ENCODE data around the gene BRF1.
A peak's percentile ranks its signal among the peaks of the same experiment; 100 is the strongest.

The BRF1 gene

DNA sequence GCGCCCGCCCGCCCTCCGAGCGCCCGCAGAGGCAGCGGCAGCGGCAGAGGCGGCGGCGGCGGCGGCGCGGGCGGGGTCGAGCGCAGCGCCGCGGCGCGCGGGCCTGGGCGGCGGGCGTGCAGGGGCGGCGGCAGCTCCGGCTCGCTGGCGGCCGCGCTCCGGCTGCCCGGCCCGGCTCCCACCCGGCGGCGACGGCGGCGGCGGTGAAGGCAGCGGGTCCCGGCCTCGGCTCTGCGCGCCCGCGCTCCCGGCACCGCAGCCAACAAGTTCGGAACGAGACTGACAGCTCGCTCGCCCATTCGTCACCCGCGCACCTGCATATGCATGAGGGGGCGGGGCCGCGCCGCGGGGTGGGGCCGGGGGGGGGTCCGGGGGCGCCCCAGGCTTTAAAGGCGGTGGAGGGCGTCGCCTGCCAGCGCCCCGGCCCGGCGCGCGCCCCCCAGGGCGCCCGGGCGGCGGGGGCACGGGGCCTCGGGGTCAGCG is 132.3 kb downstream of the BRF1 start, which contains the start of gene JAG2:
Gene JAG2, minus strand, starts transcription at position 281 of the 483 bp plus-strand sequence. CDS start 356 bp downstream, outside the sequence.
- DNase-seq: peak; percentile 79

GRCh38 chr14:105168093-105168420 is 132.7 kb downstream of the BRF1 start:
- DNase-seq: no peak

GRCh38 chr14:105167303-105168092 is 133.3 kb downstream of the BRF1 start:
- peak; percentile 59 for DNase-seq

DNA sequence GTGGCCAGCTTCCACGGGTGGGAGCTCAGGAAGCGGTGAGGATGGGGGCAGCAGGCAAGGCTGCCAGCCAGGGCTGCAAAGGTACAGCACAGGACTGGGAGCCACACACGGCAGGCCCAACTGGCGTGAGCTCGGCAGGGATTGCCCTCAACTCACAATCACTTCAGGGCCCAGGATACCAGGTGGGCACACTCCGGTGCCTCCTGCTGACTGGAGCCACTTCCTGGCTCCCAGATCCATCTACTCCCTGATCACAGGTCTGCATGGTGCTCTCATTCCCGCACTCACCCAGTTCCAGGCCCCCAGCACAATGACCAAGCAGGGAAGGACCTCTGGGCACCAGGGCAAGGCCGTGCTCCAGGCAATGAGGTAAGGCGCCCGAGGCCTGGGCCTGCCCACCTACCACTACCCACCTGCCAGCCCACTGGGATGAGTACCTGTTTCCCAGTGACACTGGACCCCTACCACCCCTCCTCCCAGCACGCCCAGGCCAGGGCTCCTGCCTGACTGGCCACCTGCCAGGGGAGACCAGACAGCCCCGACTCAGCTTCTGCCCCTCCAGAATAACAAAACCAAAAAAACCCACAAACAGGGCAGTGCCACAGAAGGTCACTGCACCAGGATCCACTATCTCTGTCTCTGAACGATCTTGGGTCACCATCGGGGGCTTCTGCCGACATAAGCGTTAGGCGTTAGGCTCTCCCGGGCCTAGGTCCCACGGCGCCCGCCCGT is 134.1 kb downstream of the BRF1 start:
- no peak for DNase-seq

DNA sequence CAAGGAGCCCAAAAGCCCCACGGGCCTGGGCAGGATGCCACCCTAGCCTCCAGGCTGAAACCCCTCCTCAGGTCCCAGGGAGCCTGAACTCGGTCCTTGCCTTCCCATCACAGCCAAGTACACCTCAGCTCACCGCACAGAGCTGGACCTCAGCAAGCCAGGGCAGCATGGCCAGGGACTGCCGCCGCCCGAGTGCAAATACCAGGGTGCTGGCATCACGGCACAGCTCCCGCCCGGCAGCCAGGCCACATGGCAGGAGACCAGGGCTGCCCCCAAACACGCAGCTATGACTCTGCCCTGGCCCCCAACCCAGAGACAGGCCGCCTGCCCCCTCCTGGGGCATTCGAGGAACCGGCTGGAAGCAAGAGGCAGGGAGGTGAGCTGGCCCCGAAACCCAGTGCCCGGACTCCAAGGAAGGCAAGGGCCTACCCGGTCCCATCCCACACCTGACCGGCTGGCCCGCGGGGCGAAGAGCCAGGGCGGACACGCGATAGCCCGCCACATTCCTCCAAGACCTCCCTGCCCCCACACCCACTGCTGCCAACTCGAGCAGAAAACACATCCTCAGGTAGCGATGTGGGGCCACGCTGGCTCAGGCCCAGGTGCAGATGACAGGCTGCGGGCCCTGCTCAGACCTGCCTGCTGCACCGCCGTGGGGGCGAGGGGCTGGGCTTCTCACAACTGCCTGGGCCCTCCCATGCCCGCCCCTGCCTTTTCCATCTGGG is 134.9 kb downstream of the BRF1 start:
- no peak for DNase-seq

- DNase-seq: peak; percentile 98
Observed at GRCh38 chr14:105165134-105165704, 135.6 kb downstream of the BRF1 start.

- no peak for DNase-seq
Observed at GRCh38 chr14:105163040-105163742, 137.6 kb downstream of the BRF1 start.

- DNase-seq: no peak
Observed at GRCh38 chr14:105162669-105162979, 138.2 kb downstream of the BRF1 start.

DNA sequence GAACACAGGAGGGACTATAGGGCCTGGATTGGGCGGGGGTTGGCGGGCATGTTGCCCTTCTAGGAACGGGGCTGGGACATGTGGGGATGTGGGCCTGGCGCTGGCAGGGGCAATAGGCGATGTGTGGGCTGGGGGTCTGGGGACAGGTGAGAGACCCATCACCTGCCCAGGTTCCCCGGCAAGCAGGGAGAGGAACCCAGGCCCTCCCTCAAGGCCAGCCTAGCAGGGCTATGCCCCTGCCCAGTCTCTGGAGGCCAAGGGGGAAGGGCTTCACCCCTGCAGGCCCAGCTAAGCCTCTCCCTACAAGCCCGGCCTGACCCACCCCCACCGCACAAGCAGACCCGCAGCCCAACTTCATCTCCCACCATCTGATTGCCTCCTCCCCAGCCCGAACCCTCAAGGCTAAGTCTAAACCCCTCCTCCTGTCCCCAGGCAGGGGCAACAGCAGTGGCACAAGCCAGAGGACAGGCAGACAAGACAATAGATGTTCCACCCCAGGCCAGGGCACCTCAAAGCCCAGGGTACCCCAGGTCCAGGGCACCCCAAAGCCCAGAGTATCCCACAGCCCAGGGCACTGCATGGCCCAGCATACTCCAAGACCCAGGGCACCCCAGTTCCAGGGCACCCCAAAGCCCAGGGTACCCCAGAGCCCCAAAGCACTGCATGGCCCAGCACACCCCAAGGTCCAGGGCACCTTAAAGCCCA is 138.7 kb downstream of the BRF1 start:
- no peak for DNase-seq

- peak; percentile 97 for DNase-seq
Observed at GRCh38 chr14:105161309-105161708, 139.5 kb downstream of the BRF1 start.

DNA sequence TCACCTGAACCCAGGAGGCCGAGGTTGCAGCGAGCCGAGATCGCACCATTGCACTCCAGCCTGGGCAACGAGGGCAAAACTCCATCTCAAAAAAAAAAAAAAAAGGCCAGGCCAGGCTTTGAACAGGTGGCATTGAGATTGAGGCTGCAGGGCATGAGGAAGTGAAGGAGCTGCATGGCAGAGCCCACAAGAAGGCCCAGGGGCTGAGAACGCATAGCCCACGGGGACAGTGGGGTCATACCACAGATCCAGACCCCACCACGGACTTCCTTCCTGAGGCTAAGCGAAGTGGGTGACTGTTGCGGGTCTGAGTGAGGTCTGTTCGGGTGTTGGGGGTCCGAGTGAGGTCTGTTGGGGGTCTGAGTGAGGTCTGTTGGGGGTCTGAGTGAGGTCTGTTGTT is 140.0 kb downstream of the BRF1 start:
- DNase-seq: no peak

- no peak for DNase-seq
Observed at GRCh38 chr14:105159344-105159743, 141.5 kb downstream of the BRF1 start.

All from NCI-H146 (cell line).